CD4-positive, alpha-beta T cell treated with Interleukin-1 beta for 1 hour (primary cell): ENCODE data around the gene AACS.

ENCODE experiments used
- DNase-seq, 2 donors: peaks; one replicate each; pipeline ENCODE4 v3.0.0-alpha.2; 2020 to 2022

The AACS gene

GRCh38 chr12:125160281-125160955 is 95.2 kb downstream of the AACS start:
- DNase-seq: no peak

DNA sequence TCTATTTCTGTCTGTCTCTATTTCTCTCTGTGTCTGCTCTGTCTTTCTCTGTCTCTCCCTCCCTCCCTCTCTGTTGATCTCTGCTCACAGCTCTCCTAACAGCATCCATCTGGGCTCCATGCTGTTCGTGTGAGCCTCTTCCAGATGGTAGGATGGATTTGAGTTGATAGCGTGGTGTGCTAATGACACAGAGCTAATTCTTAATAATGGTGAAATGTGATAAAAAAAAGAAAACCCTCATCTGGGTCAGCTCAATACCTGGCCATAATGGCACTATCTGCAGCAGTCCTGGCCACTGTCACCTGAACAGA is 96.4 kb downstream of the AACS start:
- DNase-seq: no peak

- no peak for DNase-seq
Observed at GRCh38 chr12:125162489-125163028, 97.3 kb downstream of the AACS start.

DNA sequence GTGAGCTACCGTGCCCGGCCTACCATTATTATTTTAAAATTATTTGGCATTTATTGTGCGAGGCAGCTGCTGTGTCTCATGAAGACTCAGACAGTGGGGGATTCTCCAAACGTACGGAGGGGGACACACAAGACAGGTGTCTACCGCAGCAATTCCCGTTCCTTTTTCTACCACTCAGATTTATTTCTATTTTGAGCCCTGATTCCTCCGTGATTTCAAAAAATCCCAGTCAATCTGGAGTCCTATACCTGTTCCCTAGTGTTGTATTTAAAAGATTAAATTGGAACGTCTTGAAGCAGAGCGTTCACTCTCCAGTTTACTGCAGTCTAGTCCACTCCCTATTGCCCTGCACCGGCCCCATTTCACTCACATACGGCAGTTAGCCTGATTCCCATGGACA is 97.9 kb downstream of the AACS start:
- DNase-seq: no peak

DNA sequence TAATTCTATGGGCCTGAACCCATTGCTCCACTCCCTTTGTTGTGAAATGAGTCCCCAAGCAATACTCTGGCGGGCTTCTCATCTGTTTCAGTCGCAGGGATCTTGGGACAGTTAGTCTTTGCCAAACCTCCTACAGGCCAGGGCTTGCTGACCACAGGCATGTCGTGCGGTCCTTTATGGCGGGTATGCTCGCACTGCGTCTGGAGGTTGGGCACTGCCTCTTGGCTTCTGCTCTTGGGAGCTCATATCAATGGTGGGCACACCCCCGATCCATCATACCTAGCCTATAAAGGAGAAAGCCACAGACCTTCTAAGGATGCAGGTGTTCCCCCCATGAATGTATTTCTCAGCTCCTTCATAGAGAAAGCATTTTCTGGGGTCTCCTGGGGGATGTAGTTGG is 99.3 kb downstream of the AACS start:
- DNase-seq: no peak

GRCh38 chr12:125166041-125166440 is 100.8 kb downstream of the AACS start:
- no peak for DNase-seq

- DNase-seq: no peak
Observed at GRCh38 chr12:125167658-125168057, 102.4 kb downstream of the AACS start.

DNA sequence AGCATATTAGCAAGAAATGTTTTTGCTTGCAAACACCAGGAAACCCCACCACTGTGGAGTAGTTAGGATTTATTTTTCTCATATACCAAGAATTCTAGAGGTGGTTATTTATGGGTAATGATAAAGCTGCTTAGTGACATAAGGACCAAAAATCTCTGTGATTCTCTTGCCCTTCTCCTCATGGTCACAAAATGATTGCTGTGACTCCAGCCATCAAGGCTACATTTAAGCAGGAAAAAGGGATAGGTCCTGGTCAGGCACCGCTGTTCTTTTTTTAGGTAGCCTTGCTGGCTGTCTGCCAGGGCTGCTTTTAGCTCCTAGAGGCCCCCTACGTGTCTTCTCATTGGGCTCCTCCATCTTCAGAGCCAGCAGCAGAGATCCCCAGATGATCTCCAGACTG is 104.2 kb downstream of the AACS start:
- DNase-seq: no peak

DNA sequence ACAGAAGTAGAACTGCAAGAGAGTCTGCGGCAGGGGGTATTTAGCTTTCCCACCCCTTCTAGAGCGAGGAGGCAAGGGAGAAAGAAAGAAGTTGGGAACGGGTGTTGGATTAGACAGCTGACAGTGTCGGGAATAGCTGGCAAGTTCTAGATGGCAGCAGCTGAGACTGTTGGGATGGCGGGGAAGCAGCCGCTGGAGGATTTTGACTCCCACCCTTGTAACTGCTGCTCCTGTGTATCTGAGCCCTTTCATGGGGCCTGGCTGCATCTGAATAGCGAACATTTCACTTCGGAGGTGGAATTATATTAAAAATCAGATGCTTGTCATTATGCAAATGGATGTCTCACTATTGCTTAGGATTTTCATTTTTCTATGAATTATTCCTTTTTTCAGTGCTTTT is 104.6 kb downstream of the AACS start:
- no peak for DNase-seq

DNA sequence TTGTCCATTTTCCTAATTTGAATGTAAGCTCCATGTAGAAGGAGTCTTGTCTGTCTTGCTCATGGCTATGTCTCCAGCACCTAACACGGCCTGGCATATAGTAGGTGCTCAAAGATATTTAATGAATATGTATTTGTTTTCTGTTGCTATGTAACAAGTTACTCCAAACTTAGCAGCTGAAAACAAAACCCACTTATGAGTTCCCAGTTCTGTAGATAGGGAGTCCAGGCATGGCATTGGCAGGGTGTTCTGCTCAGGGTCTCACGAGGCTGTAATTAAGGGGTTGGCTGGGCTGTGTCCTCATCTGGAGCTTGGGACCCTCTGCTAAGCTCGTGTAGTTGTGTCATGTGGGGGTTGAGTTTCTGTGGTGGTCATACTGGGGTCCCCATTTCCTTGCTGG is 106.0 kb downstream of the AACS start:
- no peak for DNase-seq

DNA sequence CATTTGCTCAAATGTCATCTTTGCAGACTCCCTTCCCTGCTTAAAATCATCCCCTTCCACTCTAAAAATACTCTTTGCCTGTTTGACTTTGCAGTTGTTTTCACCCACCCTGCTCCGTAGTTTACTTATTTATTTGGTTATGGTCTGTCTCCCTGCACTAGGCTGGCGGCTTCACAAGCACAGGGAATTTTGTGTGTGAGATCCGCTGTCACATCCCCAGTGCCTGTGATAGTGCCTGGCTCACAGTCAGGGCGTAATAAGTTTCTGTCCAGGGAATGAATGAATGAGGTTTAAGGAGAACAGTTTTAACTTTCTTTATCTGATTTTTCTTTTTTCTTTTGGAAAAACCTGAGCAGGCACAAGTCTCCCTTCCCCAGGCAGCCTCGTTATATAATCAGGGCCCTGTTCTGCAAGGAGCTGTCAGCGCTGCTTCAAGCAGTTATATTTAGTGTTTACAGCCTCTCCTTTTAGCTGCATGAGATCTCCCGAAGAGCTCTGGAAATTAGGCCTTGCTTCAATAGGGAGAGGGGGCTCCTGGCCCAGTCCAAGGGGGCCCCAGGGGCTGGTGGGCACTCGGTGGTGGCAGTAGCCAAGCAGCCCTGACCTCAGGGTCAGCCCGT is 107.1 kb downstream of the AACS start:
- DNase-seq: no peak

- DNase-seq: no peak
Observed at GRCh38 chr12:125175576-125175975, 110.3 kb downstream of the AACS start.

DNA sequence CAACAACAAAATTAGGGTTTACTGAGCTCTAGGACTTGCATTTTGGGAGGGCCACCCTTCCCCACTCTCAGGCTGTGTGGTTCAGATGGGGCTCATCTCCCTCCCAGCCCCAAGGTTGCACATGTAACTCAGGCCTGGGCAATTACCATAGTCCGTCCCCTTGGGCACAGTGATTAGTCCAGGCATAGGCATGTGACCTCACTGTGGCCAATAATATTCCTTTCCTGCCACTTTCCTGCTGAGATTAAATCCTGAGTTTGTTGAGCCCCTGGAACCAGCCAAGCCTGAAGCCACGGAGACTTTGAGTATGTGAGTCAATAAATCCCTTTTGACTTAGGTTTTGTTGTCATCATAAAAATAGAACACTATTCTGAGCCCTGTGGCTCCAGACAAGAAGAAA is 113.0 kb downstream of the AACS start:
- no peak for DNase-seq

DNA sequence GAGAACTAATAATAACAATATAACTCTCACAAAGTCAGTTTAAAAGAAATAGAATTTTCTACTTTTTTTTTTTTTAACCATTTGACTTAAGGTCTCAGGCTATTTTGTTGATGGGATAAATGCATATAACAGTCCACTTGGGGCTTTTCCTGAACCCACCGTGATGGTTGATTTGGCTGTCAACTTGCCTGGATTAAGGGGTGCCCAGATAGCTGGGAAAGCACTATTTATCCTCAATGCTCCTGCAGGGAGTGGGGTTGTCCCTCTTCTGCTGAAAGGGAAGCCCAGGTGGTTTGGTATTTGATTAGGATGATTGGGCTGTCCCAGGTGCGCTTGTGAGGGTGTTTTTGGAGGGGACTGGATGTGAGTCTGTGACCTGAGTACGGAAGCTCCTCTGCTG is 114.9 kb downstream of the AACS start:
- no peak for DNase-seq

DNA sequence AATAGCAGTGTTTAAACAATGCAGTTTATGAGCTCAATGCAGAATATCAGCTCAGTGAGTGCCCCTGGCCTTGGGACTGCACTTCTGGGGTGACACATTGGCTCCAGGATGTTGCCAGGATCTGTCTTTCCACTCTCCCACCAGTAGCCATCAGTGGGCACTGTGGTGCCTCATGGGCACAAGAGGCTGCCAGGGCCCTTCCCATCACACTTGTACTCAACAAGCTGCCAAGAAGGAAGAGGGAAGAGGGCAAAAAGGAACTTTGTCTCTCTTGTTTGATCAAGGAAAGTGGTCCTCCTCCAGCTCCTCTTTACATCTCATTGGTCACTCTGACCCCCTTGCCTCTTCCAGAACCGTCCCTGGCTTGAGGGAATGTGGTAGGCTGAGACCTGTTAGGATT is 115.9 kb downstream of the AACS start:
- no peak for DNase-seq

DNA sequence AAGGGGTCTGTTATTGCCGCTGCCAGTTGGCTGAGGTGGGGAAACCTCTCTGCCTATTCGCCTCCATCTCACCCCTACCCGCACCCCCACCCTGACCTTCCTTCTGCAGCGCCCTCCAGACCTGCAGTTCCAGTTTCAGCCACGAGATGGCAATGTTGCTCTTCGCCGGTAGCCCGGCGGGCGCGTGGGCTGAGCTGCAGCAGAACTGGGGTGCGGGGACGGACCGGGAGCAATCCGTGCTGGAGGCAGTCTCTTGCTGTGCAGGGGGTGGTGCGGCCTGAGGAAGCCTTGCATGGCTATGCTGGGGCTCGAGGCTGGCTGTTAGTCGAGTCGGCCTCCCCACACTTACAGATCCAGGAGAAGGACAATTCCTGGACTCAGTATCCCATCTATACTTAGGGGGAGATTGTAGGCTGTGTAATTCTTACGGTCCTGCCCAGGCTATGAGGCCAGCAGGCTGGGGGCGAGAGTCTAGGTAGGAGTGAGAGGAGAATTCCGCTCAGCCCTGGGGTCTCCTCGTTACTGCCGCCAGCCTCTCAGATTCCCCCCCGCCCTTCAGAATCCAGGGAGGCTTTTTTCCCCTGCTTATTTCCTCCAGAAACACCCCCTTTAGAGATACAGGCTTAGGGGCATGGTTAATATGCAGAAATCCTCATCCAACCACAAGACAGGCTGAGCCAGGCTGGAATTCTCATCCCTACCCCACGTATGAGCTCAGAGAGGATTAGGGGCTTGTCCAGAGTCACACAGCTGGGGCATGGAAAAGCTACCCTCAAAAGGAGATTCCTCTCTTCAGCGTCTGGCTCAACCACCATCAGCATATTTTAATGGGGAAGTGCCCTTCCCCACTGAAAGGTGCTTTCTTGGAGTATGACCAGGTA is 118.2 kb downstream of the AACS start:
- peak; percentile 67 to 68 for DNase-seq

- DNase-seq: no peak
Observed at GRCh38 chr12:125184213-125184967, 119.2 kb downstream of the AACS start.

- no peak for DNase-seq
Observed at GRCh38 chr12:125185311-125185739, 120.1 kb downstream of the AACS start.

- DNase-seq: peak; percentile 25 to 33
Observed at GRCh38 chr12:125185740-125186470, 120.7 kb downstream of the AACS start, which contains the start of gene TMEM132B. Gene TMEM132B, plus strand, starts transcription at chr12:125186386.

- no peak for DNase-seq
Observed at GRCh38 chr12:125186471-125187147, 121.4 kb downstream of the AACS start.

- no peak for DNase-seq
Observed at GRCh38 chr12:125187148-125187745, 122.0 kb downstream of the AACS start.
